GM23338 (cell line): Measurements from ENCODE around the gene IGSF8.

ENCODE experiments used
- CREB1 ChIP-seq: fragments of 250-450 bp; sonication (Bioruptor Pico); IDR thresholded peaks from 2 replicates; pipeline ENCODE4 v1.5.0; 2020; ENCODE audit warnings: low read depth, mild to moderate bottlenecking, moderate library complexity
- CTCF ChIP-seq, 2 experiments: fragments of 200-600 bp in 1 of 2; sonication (generic) in 1 of 2; conservative IDR thresholded peaks; 2 replicates each; pipeline versions ENCODE4 v1.5.1 to v1.6.1; 2016 to 2017; ENCODE audit warnings: antibody characterized with exemption in 2 of 2, low read depth in 2 of 2, mild to moderate bottlenecking in 2 of 2, moderate library complexity in 1 of 2
- EZH2 ChIP-seq: fragments of 200-600 bp; sonication (generic); IDR thresholded peaks from one replicate; pipeline ENCODE4 v1.8.0; 2017; ENCODE audit warnings: antibody characterized with exemption, mild to moderate bottlenecking, low read depth; ENCODE audit not compliant: unreplicated experiment
- EZH2phosphoT487 ChIP-seq: fragments of 200-600 bp; sonication (generic); IDR thresholded peaks from one replicate; pipeline ENCODE4 v1.8.1; 2018; ENCODE audit warnings: antibody characterized with exemption; ENCODE audit not compliant: unreplicated experiment
- JUNB ChIP-seq: IDR thresholded peaks from one replicate; pipeline ENCODE4 v1.6.1; 2016; ENCODE audit warnings: antibody characterized with exemption; ENCODE audit not compliant: unreplicated experiment
- NANOG ChIP-seq: IDR thresholded peaks from 2 replicates; pipeline ENCODE4 v1.6.1; 2016; ENCODE audit warnings: antibody characterized with exemption, borderline replicate concordance
- POLR2AphosphoS5 ChIP-seq: IDR thresholded peaks from 2 replicates; pipeline ENCODE4 v1.6.1; 2016; ENCODE audit warnings: antibody characterized with exemption, low read depth
- REST ChIP-seq: IDR thresholded peaks from one replicate; pipeline ENCODE4 v1.6.1; 2018; ENCODE audit warnings: antibody characterized with exemption; ENCODE audit not compliant: unreplicated experiment
- ZNF114 ChIP-seq: fragments of 250-450 bp; sonication (Bioruptor Pico); IDR thresholded peaks from 2 replicates; pipeline ENCODE4 v1.5.0; 2020; ENCODE audit warnings: mild to moderate bottlenecking, moderate library complexity
- ZNF331 ChIP-seq: fragments of 250-450 bp; sonication (Bioruptor Pico); IDR thresholded peaks from 2 replicates; pipeline ENCODE4 v1.5.0; 2020; ENCODE audit warnings: low read depth, mild to moderate bottlenecking, moderate library complexity
- TF ChIP-seq, protein P1 (sequence below): IDR thresholded peaks from 2 replicates; pipeline ENCODE4 v1.6.1; 2016; ENCODE audit warnings: antibody characterized with exemption
- TF ChIP-seq, protein P2 (sequence below): fragments of 250-450 bp; sonication (Bioruptor Pico); IDR thresholded peaks from 2 replicates; pipeline ENCODE4 v1.5.0; 2020; ENCODE audit warnings: mild to moderate bottlenecking, moderate library complexity

DNA sequence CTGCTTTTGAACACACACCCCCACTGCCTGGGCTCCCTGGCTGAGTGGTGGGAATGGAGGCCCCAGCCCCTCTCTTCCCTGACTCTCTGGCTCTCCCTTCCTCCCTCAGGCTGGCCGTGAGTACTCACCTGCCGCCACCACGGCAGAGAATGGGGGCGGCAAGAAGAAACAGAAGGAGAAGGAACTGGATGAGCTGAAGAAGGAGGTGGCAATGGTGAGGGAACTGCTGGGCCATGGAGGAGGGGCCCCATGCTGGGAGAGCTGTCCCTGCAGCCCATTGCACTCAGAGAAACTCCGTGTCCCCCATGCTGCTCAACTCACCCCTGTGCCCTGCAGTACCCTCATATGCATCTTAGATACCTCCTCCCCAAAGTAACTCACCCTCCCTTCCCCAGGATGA lies 22.4 kb upstream of the IGSF8 start:
- TF ChIP-seq CTCF (conservative IDR thresholded peaks at IDR 0.05; ENCODE audit: low read depth in 2 of 2), result no peak
- no peak for TF ChIP-seq REST
- TF ChIP-seq EZH2phosphoT487, result no peak
- no peak for TF ChIP-seq NANOG
- no peak for TF ChIP-seq EZH2
- no peak for TF ChIP-seq POLR2AphosphoS5
- no peak for TF ChIP-seq CREB1 (CRISPR knock-in tag)
- no peak for TF ChIP-seq JUNB
- TF ChIP-seq, protein P1, sequence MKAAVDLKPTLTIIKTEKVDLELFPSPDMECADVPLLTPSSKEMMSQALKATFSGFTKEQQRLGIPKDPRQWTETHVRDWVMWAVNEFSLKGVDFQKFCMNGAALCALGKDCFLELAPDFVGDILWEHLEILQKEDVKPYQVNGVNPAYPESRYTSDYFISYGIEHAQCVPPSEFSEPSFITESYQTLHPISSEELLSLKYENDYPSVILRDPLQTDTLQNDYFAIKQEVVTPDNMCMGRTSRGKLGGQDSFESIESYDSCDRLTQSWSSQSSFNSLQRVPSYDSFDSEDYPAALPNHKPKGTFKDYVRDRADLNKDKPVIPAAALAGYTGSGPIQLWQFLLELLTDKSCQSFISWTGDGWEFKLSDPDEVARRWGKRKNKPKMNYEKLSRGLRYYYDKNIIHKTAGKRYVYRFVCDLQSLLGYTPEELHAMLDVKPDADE, result no peak
- TF ChIP-seq ZNF114 (CRISPR knock-in tag), result no peak
- TF ChIP-seq ZNF331 (CRISPR knock-in tag), result no peak
- TF ChIP-seq, protein P2, sequence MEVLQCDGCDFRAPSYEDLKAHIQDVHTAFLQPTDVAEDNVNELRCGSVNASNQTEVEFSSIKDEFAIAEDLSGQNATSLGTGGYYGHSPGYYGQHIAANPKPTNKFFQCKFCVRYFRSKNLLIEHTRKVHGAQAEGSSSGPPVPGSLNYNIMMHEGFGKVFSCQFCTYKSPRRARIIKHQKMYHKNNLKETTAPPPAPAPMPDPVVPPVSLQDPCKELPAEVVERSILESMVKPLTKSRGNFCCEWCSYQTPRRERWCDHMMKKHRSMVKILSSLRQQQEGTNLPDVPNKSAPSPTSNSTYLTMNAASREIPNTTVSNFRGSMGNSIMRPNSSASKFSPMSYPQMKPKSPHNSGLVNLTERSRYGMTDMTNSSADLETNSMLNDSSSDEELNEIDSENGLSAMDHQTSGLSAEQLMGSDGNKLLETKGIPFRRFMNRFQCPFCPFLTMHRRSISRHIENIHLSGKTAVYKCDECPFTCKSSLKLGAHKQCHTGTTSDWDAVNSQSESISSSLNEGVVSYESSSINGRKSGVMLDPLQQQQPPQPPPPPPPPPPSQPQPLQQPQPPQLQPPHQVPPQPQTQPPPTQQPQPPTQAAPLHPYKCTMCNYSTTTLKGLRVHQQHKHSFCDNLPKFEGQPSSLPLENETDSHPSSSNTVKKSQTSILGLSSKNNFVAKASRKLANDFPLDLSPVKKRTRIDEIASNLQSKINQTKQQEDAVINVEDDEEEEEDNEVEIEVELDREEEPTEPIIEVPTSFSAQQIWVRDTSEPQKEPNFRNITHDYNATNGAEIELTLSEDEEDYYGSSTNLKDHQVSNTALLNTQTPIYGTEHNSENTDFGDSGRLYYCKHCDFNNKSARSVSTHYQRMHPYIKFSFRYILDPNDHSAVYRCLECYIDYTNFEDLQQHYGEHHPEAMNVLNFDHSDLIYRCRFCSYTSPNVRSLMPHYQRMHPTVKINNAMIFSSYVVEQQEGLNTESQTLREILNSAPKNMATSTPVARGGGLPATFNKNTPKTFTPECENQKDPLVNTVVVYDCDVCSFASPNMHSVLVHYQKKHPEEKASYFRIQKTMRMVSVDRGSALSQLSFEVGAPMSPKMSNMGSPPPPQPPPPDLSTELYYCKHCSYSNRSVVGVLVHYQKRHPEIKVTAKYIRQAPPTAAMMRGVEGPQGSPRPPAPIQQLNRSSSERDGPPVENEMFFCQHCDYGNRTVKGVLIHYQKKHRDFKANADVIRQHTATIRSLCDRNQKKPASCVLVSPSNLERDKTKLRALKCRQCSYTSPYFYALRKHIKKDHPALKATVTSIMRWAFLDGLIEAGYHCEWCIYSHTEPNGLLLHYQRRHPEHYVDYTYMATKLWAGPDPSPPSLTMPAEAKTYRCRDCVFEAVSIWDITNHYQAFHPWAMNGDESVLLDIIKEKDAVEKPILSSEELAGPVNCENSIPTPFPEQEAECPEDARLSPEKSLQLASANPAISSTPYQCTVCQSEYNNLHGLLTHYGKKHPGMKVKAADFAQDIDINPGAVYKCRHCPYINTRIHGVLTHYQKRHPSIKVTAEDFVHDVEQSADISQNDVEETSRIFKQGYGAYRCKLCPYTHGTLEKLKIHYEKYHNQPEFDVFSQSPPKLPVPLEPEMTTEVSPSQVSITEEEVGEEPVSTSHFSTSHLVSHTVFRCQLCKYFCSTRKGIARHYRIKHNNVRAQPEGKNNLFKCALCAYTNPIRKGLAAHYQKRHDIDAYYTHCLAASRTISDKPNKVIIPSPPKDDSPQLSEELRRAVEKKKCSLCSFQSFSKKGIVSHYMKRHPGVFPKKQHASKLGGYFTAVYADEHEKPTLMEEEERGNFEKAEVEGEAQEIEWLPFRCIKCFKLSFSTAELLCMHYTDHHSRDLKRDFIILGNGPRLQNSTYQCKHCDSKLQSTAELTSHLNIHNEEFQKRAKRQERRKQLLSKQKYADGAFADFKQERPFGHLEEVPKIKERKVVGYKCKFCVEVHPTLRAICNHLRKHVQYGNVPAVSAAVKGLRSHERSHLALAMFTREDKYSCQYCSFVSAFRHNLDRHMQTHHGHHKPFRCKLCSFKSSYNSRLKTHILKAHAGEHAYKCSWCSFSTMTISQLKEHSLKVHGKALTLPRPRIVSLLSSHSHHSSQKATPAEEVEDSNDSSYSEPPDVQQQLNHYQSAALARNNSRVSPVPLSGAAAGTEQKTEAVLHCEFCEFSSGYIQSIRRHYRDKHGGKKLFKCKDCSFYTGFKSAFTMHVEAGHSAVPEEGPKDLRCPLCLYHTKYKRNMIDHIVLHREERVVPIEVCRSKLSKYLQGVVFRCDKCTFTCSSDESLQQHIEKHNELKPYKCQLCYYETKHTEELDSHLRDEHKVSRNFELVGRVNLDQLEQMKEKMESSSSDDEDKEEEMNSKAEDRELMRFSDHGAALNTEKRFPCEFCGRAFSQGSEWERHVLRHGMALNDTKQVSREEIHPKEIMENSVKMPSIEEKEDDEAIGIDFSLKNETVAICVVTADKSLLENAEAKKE (CRISPR knock-in tag), result no peak
